Activated CD8-positive, alpha-beta memory T cell treated with anti-CD3 and anti-CD28 coated beads, Interleukin-2, amount 50 U/mL, for 24 hours (primary cell): ENCODE measurements around the gene LSM14A.
"Not testable (repeated sequence)": the region's sequence is repeated elsewhere in the genome, so short reads cannot be mapped to it uniquely, and the experiment has no call there.

ENCODE experiments used
- DNase-seq: peaks from one replicate; pipeline ENCODE4 v3.0.0-alpha.2; 2020; ENCODE audit errors: extremely low read depth

Gene LSM14A

DNA sequence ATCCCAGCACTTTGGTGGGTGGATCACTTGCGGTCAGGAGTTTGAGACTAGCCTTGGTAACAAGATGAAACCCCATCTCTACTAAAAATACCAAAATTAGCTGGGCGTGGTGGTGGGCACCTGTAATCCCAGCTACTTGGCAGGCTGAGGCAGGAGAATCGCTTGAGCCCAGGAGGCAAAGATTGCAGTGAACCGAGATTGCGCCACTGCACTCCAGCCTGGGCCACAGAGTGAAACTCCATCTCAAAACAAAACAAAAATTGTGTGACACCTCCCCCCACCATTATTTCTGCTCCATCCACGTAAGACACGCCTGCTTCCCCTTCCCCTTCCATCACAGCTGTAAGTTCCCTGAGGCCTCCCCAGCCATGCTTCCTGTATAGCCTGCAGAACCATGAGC is 13.3 kb upstream of the LSM14A start:
- DNase-seq: not testable (repeated sequence)

GRCh38 chr19:34159541-34159940 is 12.8 kb upstream of the LSM14A start:
- DNase-seq: not testable (repeated sequence)

DNA sequence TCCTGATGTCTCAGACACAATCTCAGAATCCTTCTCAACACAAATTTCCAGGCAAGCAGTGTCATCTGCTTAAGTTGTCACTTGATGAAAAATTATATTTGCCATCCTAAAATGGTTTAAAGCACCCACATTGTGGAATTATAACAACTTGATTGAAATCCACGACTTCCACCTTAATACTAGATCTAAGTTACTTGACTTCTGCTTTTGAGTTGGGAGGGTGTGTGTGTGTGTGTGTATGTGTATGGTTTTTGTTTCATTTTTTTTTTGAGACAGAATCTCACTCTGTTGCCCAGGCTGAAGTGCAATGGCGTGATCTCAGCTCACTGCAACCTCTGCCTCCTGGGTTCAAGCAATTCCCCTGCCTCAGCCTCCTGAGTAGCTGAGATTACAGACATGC is 10.4 kb upstream of the LSM14A start:
- not testable (repeated sequence) for DNase-seq

- no peak for DNase-seq
Observed at GRCh38 chr19:34165295-34165738, 7.0 kb upstream of the LSM14A start.

DNA sequence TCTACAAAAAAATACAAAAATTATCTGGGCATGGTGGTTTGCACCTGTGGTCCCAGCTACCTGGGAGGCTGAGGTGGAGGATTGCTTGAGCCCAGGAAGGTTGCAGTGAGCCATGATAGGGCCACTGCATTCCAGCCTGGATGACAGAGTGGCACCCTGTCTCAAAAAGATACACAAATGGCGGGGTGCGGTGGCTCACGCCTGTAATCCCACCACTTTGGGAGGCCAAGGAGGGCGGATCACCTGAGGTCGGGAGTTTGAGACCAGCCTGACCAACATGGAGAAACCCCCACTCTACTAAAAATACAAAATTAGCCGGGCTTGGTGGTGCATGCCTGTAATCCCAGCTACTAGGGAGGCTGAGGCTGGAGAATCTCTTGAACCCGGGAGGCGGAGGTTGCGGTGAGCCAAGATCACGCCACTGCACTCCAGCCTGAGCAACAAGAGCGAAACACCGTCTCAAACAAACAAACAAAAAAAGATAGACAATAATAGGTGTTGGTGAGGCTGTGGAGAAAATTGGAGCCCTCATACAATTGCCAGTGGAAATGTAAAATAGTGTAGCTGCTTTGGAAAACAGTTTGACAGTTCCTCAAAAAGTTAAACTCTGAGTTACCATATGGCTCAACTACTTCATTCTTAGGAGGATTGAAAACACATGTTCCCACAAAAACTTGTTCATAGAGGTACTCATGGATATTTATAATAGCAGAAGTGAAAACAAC is 2.7 kb upstream of the LSM14A start:
- DNase-seq: not testable (repeated sequence)

DNA sequence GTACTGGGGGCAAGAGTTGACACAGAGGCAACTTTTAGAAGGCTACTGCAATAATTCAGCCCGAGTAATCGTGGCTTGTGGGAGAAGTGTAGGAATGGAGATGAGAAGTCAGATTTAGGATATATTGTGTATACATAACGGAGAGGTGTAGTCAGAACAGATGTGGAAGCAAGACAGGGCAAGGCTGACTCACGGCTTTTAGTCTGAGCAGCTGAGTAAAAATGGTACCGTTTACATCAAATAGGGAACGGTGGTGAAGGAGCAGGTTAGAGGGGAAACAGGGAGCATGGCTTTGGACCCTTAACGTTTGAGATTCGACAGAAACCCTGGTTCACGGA is 796 bp upstream of the LSM14A start:
- DNase-seq: no peak

GRCh38 chr19:34172661-34173192 is 423 bp downstream of the LSM14A start:
- no peak for DNase-seq

GRCh38 chr19:34173193-34173956 is 1.1 kb downstream of the LSM14A start:
- no peak for DNase-seq

- not testable (repeated sequence) for DNase-seq
Observed at GRCh38 chr19:34175173-34175572, 2.9 kb downstream of the LSM14A start.

GRCh38 chr19:34176581-34176980 is 4.3 kb downstream of the LSM14A start:
- DNase-seq: no peak

GRCh38 chr19:34178274-34178610 is 5.9 kb downstream of the LSM14A start:
- no peak for DNase-seq

DNA sequence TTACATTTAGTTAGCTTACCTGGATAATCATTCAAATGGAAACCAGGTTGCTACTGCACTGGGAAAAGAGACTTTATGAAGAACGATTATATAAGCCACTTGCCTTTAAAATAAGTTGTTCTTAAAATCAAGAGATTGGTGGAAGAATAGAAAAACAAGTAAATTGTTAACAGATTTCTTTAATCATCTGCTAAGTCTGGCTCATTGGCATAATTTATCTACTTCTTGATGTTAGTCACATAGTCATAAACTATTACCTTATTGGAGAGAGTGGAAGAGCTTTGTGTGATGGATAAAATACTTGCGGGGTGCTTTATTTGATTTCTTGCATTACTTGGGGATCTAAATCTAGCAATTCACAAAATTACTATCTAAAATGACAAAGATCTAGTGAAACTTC is 6.8 kb downstream of the LSM14A start:
- DNase-seq: no peak

- no peak for DNase-seq
Observed at GRCh38 chr19:34180273-34180672, 8.0 kb downstream of the LSM14A start.

DNA sequence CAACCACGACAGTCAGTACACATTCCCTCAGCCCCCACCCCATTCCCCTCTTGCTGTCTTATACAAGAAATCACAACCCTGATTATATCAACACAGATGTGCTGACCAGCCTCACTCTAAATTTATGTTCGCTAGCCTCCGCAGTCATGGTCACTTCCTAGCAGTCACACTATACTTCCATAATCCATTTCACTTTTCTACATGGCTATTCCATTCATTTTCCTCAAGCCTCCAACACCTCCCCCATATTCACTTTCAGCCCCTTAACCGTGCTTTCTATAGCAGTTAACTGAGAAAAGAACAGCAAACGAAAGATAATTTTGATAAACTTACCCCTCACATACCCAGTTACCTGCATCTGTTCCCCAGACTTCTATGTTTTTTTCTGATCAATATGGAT is 8.4 kb downstream of the LSM14A start:
- no peak for DNase-seq

GRCh38 chr19:34181111-34181864 is 9.0 kb downstream of the LSM14A start:
- DNase-seq: no peak

- DNase-seq: no peak
Observed at GRCh38 chr19:34182125-34182524, 9.8 kb downstream of the LSM14A start.

GRCh38 chr19:34184880-34185491 is 12.7 kb downstream of the LSM14A start:
- no peak for DNase-seq

DNA sequence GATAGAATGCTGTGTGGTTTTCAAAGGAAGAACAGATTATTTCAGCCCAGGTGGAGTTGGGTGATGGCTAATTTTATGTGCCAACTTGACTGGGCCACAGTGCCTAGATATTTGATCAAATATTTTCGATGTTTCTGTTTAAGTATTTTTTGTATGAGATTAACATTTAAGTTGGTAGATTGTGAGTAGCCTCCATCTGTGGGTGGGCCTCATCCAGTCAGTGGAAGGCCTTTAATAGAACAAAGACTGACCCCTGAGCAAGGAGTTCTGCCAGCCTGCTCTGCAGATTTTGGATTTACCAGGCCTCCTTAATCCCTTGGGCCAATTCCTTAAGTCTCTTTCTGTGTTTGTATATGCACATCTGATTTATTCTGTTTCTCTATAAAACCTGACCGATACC is 13.9 kb downstream of the LSM14A start:
- DNase-seq: no peak

GRCh38 chr19:34187011-34187410 is 14.7 kb downstream of the LSM14A start:
- no peak for DNase-seq

DNA sequence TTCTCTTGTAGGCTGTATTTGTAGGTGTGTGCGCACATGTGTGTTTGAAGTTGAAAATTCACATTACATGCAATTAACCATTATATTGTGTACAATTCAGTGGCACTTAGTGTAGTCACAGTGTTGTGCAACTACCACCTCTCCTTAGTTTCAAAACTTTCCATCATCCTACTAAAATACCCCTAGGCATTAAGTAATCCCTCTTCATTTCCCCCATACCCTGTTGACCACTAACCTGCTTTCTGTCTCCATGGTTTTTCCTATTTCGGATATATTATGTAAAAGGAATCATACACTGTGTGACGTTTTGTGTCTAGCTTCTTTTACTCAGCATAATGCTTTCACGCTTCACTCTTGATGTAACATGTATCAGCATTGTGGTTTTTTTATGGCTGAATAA is 16.1 kb downstream of the LSM14A start:
- DNase-seq: no peak

DNA sequence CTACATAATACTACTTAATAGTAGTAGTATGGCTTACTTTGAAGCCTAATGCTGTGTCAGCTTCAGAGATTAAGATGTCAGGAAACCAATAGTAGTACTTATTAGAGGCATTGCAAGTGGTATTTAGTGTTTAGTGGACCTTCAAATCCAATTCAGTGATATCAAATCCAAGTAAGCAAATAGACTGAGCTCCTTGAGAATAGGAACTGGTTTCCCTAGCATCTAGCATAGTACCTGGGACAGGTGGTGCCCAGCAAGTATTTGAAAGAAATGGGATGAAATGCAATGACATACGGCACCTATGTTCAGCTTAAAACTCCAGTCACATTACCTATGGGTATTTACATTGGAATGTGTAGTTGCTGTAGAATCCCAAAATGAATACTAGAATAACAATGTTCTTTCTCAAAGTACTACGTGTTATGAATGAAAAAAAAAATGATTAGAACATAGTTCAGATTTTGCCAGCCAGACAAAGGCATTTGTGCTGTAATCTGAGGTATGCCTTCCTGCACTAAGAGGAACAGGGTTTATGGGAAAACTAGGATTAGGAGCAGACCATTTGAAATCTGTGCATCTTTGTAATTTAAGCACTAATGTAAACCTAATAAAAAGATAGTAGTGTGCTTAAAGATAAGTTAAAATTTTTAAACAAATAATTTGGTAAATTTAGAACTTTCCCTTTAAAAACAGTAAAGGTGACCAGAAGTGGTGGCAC is 17.1 kb downstream of the LSM14A start:
- DNase-seq: no peak
